HG03469 (cell line): ENCODE data around the gene PPP1R11.

Experiments used
- ATAC-seq: cut with Tn5 transposase; IDR thresholded peaks from one replicate; pipeline ENCODE4 v1.9.1; 2021; ENCODE audit warnings: mild to moderate bottlenecking, moderate library complexity, moderate number of reproducible peaks; ENCODE audit not compliant: unreplicated experiment

The PPP1R11 gene

GRCh38 chr6:30061092-30061857 lies 5.7 kb upstream of the PPP1R11 start, which contains the start of gene POLR1H:
POLR1H (plus strand) TSS chr6:30061265; CDS start chr6:30061525, 260 bp downstream.
- peak; percentile 57 for ATAC-seq

GRCh38 chr6:30061858-30062458 lies 5.0 kb upstream of the PPP1R11 start:
- no peak for ATAC-seq

- ATAC-seq: no peak
Measured at GRCh38 chr6:30062471-30063178, 4.4 kb upstream of the PPP1R11 start.

- ATAC-seq: no peak
Measured at GRCh38 chr6:30063315-30063714, 3.7 kb upstream of the PPP1R11 start.

- ATAC-seq: no peak
Measured at GRCh38 chr6:30066082-30066481, 916 bp upstream of the PPP1R11 start.

- ATAC-seq: no peak
Measured at GRCh38 chr6:30067460-30068139, 602 bp downstream of the PPP1R11 start.

- no peak for ATAC-seq
Measured at GRCh38 chr6:30071081-30071818, 4.3 kb downstream of the PPP1R11 start.

- ATAC-seq: no peak
Measured at GRCh38 chr6:30071858-30072257, 4.9 kb downstream of the PPP1R11 start.

GRCh38 chr6:30073489-30074235 lies 6.7 kb downstream of the PPP1R11 start:
- no peak for ATAC-seq

- no peak for ATAC-seq
Measured at GRCh38 chr6:30074331-30075093, 7.5 kb downstream of the PPP1R11 start.

- no peak for ATAC-seq
Measured at GRCh38 chr6:30075094-30075789, 8.2 kb downstream of the PPP1R11 start, which contains the start of gene RNF39. RNF39 (minus strand) TSS chr6:30075769; CDS start chr6:30075585, 184 bp downstream.

- no peak for ATAC-seq
Measured at GRCh38 chr6:30075790-30076732, 9.1 kb downstream of the PPP1R11 start.

- no peak for ATAC-seq
Measured at GRCh38 chr6:30077218-30077617, 10.2 kb downstream of the PPP1R11 start.

- ATAC-seq: no peak
Measured at GRCh38 chr6:30087876-30088275, 20.9 kb downstream of the PPP1R11 start.

GRCh38 chr6:30091577-30092381 lies 24.8 kb downstream of the PPP1R11 start:
- ATAC-seq: no peak

GRCh38 chr6:30092852-30093543 lies 26.0 kb downstream of the PPP1R11 start:
- no peak for ATAC-seq
